ENCODE measurements around the gene SLCO1C1. TPM values are rescaled to one million over a fixed set of nuclear protein-coding genes. Genes with fewer than 3 reads are reported as not detected.

SLCO1C1 gene
- total RNA-seq, 1 donor from 2014 or later, result not detected

- no peak for DNase-seq
- no peaks in the 10 kb centered on the region for H3K9me3 Mint-ChIP-seq (ENCODE audit: unreplicated experiment)
- no peak for TF ChIP-seq CTCF (IDR thresholded peaks at IDR 0.05; ENCODE audit: partially characterized antibody, unreplicated experiment)
- H3K27ac Mint-ChIP-seq (ENCODE audit: unreplicated experiment), result no peak overlapping the region
- peaks cover 3% of the 10 kb centered on the region for H3K27me3 Mint-ChIP-seq (ENCODE audit: unreplicated experiment)
- H3K4me1 Mint-ChIP-seq (ENCODE audit: low read depth, unreplicated experiment), result no peaks in the 10 kb centered on the region
- H3K36me3 Mint-ChIP-seq (ENCODE audit: unreplicated experiment), result no peaks in the 10 kb centered on the region
- no peak overlapping the region for H3K4me3 Mint-ChIP-seq (ENCODE audit: unreplicated experiment)
These were observed 97.8 kb downstream of the SLCO1C1 start for GRCh38 chr12:20792971-20793370.

- no peak for DNase-seq
These were observed 103.4 kb downstream of the SLCO1C1 start for GRCh38 chr12:20798554-20798953.

GRCh38 chr12:20800160-20800559 is 105.0 kb downstream of the SLCO1C1 start:
- no peaks in the 10 kb centered on the region for H3K4me1 Mint-ChIP-seq (ENCODE audit: low read depth, unreplicated experiment)
- H3K36me3 Mint-ChIP-seq (ENCODE audit: unreplicated experiment), result no peaks in the 10 kb centered on the region
- no peak overlapping the region for H3K27ac Mint-ChIP-seq (ENCODE audit: unreplicated experiment)
- no peaks in the 10 kb centered on the region for H3K27me3 Mint-ChIP-seq (ENCODE audit: unreplicated experiment)
- TF ChIP-seq CTCF (IDR thresholded peaks at IDR 0.05; ENCODE audit: partially characterized antibody, unreplicated experiment), result no peak
- no peak for DNase-seq
- no peak overlapping the region for H3K4me3 Mint-ChIP-seq (ENCODE audit: unreplicated experiment)
- H3K9me3 Mint-ChIP-seq (ENCODE audit: unreplicated experiment), result no peaks in the 10 kb centered on the region

More at GRCh38 chr12:20798554-20798953, 103.4 kb downstream of the SLCO1C1 start:
- no peak for TF ChIP-seq CTCF (IDR thresholded peaks at IDR 0.05; ENCODE audit: partially characterized antibody, unreplicated experiment)
- no peaks in the 10 kb centered on the region for H3K4me1 Mint-ChIP-seq (ENCODE audit: low read depth, unreplicated experiment)
- H3K27me3 Mint-ChIP-seq (ENCODE audit: unreplicated experiment), result no peaks in the 10 kb centered on the region
- no peak overlapping the region for H3K27ac Mint-ChIP-seq (ENCODE audit: unreplicated experiment)
- H3K36me3 Mint-ChIP-seq (ENCODE audit: unreplicated experiment), result no peaks in the 10 kb centered on the region
- H3K9me3 Mint-ChIP-seq (ENCODE audit: unreplicated experiment), result no peaks in the 10 kb centered on the region
- H3K4me3 Mint-ChIP-seq (ENCODE audit: unreplicated experiment), result no peak overlapping the region

- Mint-ChIP-seq H3K27ac (ENCODE audit: unreplicated experiment) (no peak overlapping the region), H3K4me3 (ENCODE audit: unreplicated experiment) (no peak overlapping the region), H3K27me3 (ENCODE audit: unreplicated experiment) (no peaks in the 10 kb centered on the region), H3K36me3 (ENCODE audit: unreplicated experiment) (no peaks in the 10 kb centered on the region), H3K4me1 (ENCODE audit: low read depth, unreplicated experiment) (no peaks in the 10 kb centered on the region), H3K9me3 (ENCODE audit: unreplicated experiment) (no peaks in the 10 kb centered on the region)
- no peak for TF ChIP-seq CTCF (IDR thresholded peaks at IDR 0.05; ENCODE audit: partially characterized antibody, unreplicated experiment)
- DNase-seq, result no peak
These were observed 105.9 kb downstream of the SLCO1C1 start for GRCh38 chr12:20801035-20801434.

Other genes with a start within 250 kb of the SLCO1C1 start
- not detected for gene SLCO1B3, start 115.4 kb downstream of the SLCO1C1 start, total RNA-seq (ENCODE audit: unreplicated experiment)